ENCODE data around the gene CIAO2B. TPM values are rescaled to one million over a fixed set of nuclear protein-coding genes. Genes with fewer than 3 reads are reported as not detected.

The CIAO2B gene
- total and polyA plus RNA-seq, 2 donors (not counting 3 experiments of a cell fraction or from before 2014, with no cell fraction given), result 78.7 to 314 TPM

GRCh38 chr16:66918355-66918754, 15.8 kb downstream of the CIAO2B start:
- Histone ChIP-seq H3K4me1 (ENCODE audit: control insufficient read depth, extremely low read depth, insufficient read depth, low read length) (no peaks in the 10 kb centered on the region), H3K4me2 (ENCODE audit: insufficient read depth, low read length) (no peak overlapping the region), H3K27me3 (ENCODE audit: control insufficient read depth in 2 of 2, insufficient read depth in 2 of 2, low read length in 2 of 2) (peaks cover 16 to 22% of the 10 kb centered on the region in 2 experiments), H3K36me3 (ENCODE audit: control insufficient read depth in 2 of 2, extremely low read depth in 1 of 2, insufficient read depth in 2 of 2, low read length in 2 of 2) (no peaks in the 10 kb centered on the region), H3K4me3 (replicated peaks in 1 of 3; ENCODE audit: insufficient read depth in 1 of 3, low read depth in 1 of 3, low read length in 3 of 3) (no peak overlapping the region), H3K79me2 (ENCODE audit: control insufficient read depth, insufficient read depth, low read length) (no peaks in the 10 kb centered on the region), H3K27ac (ENCODE audit: insufficient read depth, low read depth, low read length) (no peak overlapping the region), H2AFZ (ENCODE audit: low read depth, low read length) (no peak overlapping the region), H3K9ac (replicated peaks; ENCODE audit: extremely low read depth, insufficient read depth, low read length) (no peak overlapping the region), H3K9me1 (replicated peaks; ENCODE audit: control insufficient read depth, extremely low read depth, insufficient read depth, low read length) (no peaks in the 10 kb centered on the region), H4K20me1 (replicated peaks; ENCODE audit: control insufficient read depth, extremely low read depth, insufficient read depth, low read length) (no peaks in the 10 kb centered on the region), H3K9me3 (replicated peaks; ENCODE audit: control insufficient read depth, insufficient read depth, low read length) (no peaks in the 10 kb centered on the region)
- ChIA-PET CTCF (interaction anchor here (1.0 to 5.2 kb wide), 6 partner anchors 8 to 237 kb away, joined by 3 to 25 read pairs (median 4); no protein-coding TSS in a partner anchor), POLR2A (no interaction called here)
- no TSS peak for BruUV-seq (replicated peaks)
- FAIRE-seq, result no peak
- intact Hi-C loops (cut with micrococcal nuclease) (no loop called here), dilution Hi-C loops (cut with MboI; ENCODE audit: extremely low pct_ligation_motif_present, low sequenced_read_pairs) (no loop called here)
- DNase-seq (ENCODE audit: low read depth, low spot score), result no peak
- TF ChIP-seq POLR2A (IDR thresholded peaks at IDR 0.05; ENCODE audit: low read depth, low read length) (no peak), FOS (IDR thresholded peaks at IDR 0.05; ENCODE audit: borderline replicate concordance, insufficient read depth, low read length) (no peak), POLR2AphosphoS5 (IDR thresholded peaks at IDR 0.05; ENCODE audit: insufficient read depth, low read depth, low read length) (no peak), JUN (IDR thresholded peaks at IDR 0.05; ENCODE audit: borderline replicate concordance, insufficient read depth, insufficient read length, low read depth) (no peak), CTCF (IDR thresholded peaks at IDR 0.05; ENCODE audit: extremely low read depth in 1 of 2, insufficient read depth in 1 of 2, low read depth in 1 of 2, low read length in 2 of 2) (no peak), EZH2 (IDR thresholded peaks at IDR 0.05; ENCODE audit: borderline replicate concordance, low read depth, low read length, severe bottlenecking) (no peak), MYC (IDR thresholded peaks at IDR 0.05; ENCODE audit: low read depth, low read length) (no peak), MAX (IDR thresholded peaks at IDR 0.05; ENCODE audit: insufficient read depth, insufficient read length) (no peak), GATA2 (IDR thresholded peaks at IDR 0.05; ENCODE audit: insufficient read depth, insufficient read length, low read depth, low read length) (no peak)
